Mucosa of descending colon (tissue), 3 donors: Measurements from ENCODE around the gene SH3TC1. TPM values are rescaled to one million over a fixed set of nuclear protein-coding genes. Genes with fewer than 3 reads are reported as not detected.
A peak's percentile ranks its signal among the peaks of the same experiment; 100 is the strongest.

Experiments used
- ATAC-seq: fragments of 200-7000 bp; cut with Tn5 transposase; one replicate; pipeline ENCODE4 v1.9.1; 2020; ENCODE audit warnings: mild to moderate bottlenecking, moderate library complexity
- DNase-seq, 3 donors: peaks; one replicate each; pipeline ENCODE4 v3.0.0-alpha.2; 2020
- H3K36me3 ChIP-seq: fragments of 200-600 bp; one replicate; pipeline ENCODE4 v1.8.0; 2021; ENCODE audit warnings: low read depth, mild to moderate bottlenecking
- H3K4me1 ChIP-seq: fragments of 200-600 bp; one replicate; pipeline ENCODE4 v1.8.0; 2021; ENCODE audit warnings: low read depth, mild to moderate bottlenecking
- H3K4me3 ChIP-seq: fragments of 200-600 bp; one replicate; pipeline ENCODE4 v1.8.0; 2021; ENCODE audit warnings: mild to moderate bottlenecking
- H3K9me3 ChIP-seq: fragments of 200-600 bp; one replicate; pipeline ENCODE4 v1.8.0; 2021; ENCODE audit warnings: mild to moderate bottlenecking
- CTCF ChIP-seq: fragments of 200-600 bp; IDR thresholded peaks from one replicate; pipeline ENCODE4 v1.8.0; 2022; ENCODE audit warnings: antibody characterized with exemption, mild to moderate bottlenecking
- intact Hi-C, 2 donors: fragments of 100-400 bp; cut with DNase I in 1 of 2; cut with micrococcal nuclease in 1 of 2; formaldehyde crosslinking; loops; one replicate each; pipeline versions ENCODE4 v1.11.0 to v1.11.1; 2022; cut with DNase I, micrococcal nuclease
- total RNA-seq, 3 donors: library from RNA; stranded (reverse); fragmentation: NEBNext Ultra II Directional in 2 of 3; extraction: Animal tissue kit (Norgen Biotek cat#: 25700) in 2 of 3; gene quantifications; one replicate each; pipeline versions ENCODE4 v1.2.1 to v1.2.4, GENCODE V29; 2021 to 2023
- donor health status: DM: no; HTN: no; CAD: no; lungs with moderate emphysema.
- donor health status: DM: no; HTN: no; CAD: no.
- donor health status: DM: no; HTN: yes; CAD: no.

SH3TC1 gene
- total RNA-seq, 3 donors from 2014 or later = 10.3 to 13.6 (median 11.7) TPM

- TF ChIP-seq CTCF = no peak
- H3K4me3 ChIP-seq = no peak overlapping the region
- no peaks in the 10 kb centered on the region for H3K9me3 ChIP-seq
- intact Hi-C loops = no loop called here
- no peaks in the 10 kb centered on the region for H3K36me3 ChIP-seq
- ATAC-seq (no peak), DNase-seq (peak; percentile 28 to 67 (median 41))
- H3K4me1 ChIP-seq = peaks cover 9% of the 10 kb centered on the region
Measured at GRCh38 chr4:8157496-8157895, 41.6 kb upstream of the SH3TC1 start.

- H3K4me3 ChIP-seq = peak overlapping the region; percentile 42
- peak in 1 of 3 donors; percentile 67 for DNase-seq
- H3K36me3 ChIP-seq = no peaks in the 10 kb centered on the region
- H3K9me3 ChIP-seq = no peaks in the 10 kb centered on the region
- intact Hi-C loops = no loop called here
- H3K4me1 ChIP-seq = peaks cover 9% of the 10 kb centered on the region
- TF ChIP-seq CTCF = no peak
- peak; percentile 8 for ATAC-seq
Measured at GRCh38 chr4:8157944-8158709, 41.0 kb upstream of the SH3TC1 start.

- intact Hi-C loops = no loop called here
- no peak for TF ChIP-seq CTCF
Measured at GRCh38 chr4:8158710-8159536, 40.2 kb upstream of the SH3TC1 start, which contains the start of gene ABLIM2. Gene ABLIM2 (minus strand): TSS chr4:8158813. CDS start chr4:8158689, 124 bp downstream.

GRCh38 chr4:8159537-8160232 is 39.4 kb upstream of the SH3TC1 start:
- intact Hi-C loops = no loop called here
- Histone ChIP-seq H3K9me3 (no peaks in the 10 kb centered on the region), H3K4me3 (peak overlapping the region; percentile 36), H3K4me1 (peaks cover 9% of the 10 kb centered on the region), H3K36me3 (no peaks in the 10 kb centered on the region)
- peak in 1 of 3 donors; percentile 53 for DNase-seq
- no peak for ATAC-seq
- no peak for TF ChIP-seq CTCF

More at GRCh38 chr4:8158710-8159536, 40.2 kb upstream of the SH3TC1 start, which contains the start of gene ABLIM2:
- Histone ChIP-seq H3K4me1 (peaks cover 9% of the 10 kb centered on the region), H3K9me3 (no peaks in the 10 kb centered on the region), H3K36me3 (no peaks in the 10 kb centered on the region), H3K4me3 (peak within 1 kb of the TSS; percentile 42)
- DNase-seq (peak; percentile 96 to 99 (median 99)), ATAC-seq (peak; percentile 99)

GRCh38 chr4:8160233-8160560 is 38.9 kb upstream of the SH3TC1 start:
- no peak for TF ChIP-seq CTCF
- no peaks in the 10 kb centered on the region for H3K9me3 ChIP-seq
- no peaks in the 10 kb centered on the region for H3K36me3 ChIP-seq
- DNase-seq = peak in 1 of 3 donors; percentile 50
- H3K4me3 ChIP-seq = no peak overlapping the region
- intact Hi-C loops = no loop called here
- H3K4me1 ChIP-seq = peaks cover 9% of the 10 kb centered on the region
- no peak for ATAC-seq
